HG03460 (cell line): ENCODE data around the gene TEX52.

Experiments used
- ATAC-seq: cut with Tn5 transposase; IDR thresholded peaks from one replicate; pipeline ENCODE4 v1.9.1; 2021; ENCODE audit not compliant: unreplicated experiment

TEX52 gene

GRCh38 chr12:2833810-2834209 is 23.0 kb downstream of the TEX52 start:
- no peak for ATAC-seq

- ATAC-seq, result no peak
These were observed 23.5 kb downstream of the TEX52 start for GRCh38 chr12:2833327-2833726.

- ATAC-seq, result no peak
These were observed 24.2 kb downstream of the TEX52 start for GRCh38 chr12:2832550-2833127.

GRCh38 chr12:2829275-2829674 is 27.6 kb downstream of the TEX52 start:
- no peak for ATAC-seq

- no peak for ATAC-seq
These were observed 29.9 kb downstream of the TEX52 start for GRCh38 chr12:2826721-2827515.

- no peak for ATAC-seq
These were observed 30.8 kb downstream of the TEX52 start for GRCh38 chr12:2826036-2826435.

GRCh38 chr12:2825132-2825531 is 31.7 kb downstream of the TEX52 start:
- ATAC-seq, result no peak

GRCh38 chr12:2824541-2824940 is 32.3 kb downstream of the TEX52 start:
- ATAC-seq, result no peak

GRCh38 chr12:2823483-2823882 is 33.4 kb downstream of the TEX52 start:
- ATAC-seq, result no peak

- no peak for ATAC-seq
These were observed 36.4 kb downstream of the TEX52 start for GRCh38 chr12:2820432-2820831.

- ATAC-seq, result no peak
These were observed 37.0 kb downstream of the TEX52 start for GRCh38 chr12:2819810-2820209.

GRCh38 chr12:2813214-2814185 is 43.3 kb downstream of the TEX52 start:
- ATAC-seq, result peak; percentile 34

- peak; percentile 96 for ATAC-seq
These were observed 44.3 kb downstream of the TEX52 start, which contains the start of gene ITFG2 for GRCh38 chr12:2812290-2813213. Gene ITFG2, plus strand, starts transcription at chr12:2812668. Its CDS starts 93 bp downstream, at chr12:2812761.

- ATAC-seq, result no peak
These were observed 45.0 kb downstream of the TEX52 start for GRCh38 chr12:2811801-2812200.

- no peak for ATAC-seq
These were observed 50.1 kb downstream of the TEX52 start for GRCh38 chr12:2806700-2807099.

GRCh38 chr12:2805143-2805520 is 51.7 kb downstream of the TEX52 start:
- ATAC-seq, result no peak

GRCh38 chr12:2804393-2805142 is 52.3 kb downstream of the TEX52 start:
- no peak for ATAC-seq

- no peak for ATAC-seq
These were observed 53.0 kb downstream of the TEX52 start for GRCh38 chr12:2803635-2804392.
